RWPE1 (cell line): Measurements from ENCODE around the gene TMEM190.
A peak's percentile ranks its signal among the peaks of the same experiment; 100 is the strongest.

ENCODE experiments used
- CTCF ChIA-PET: fragments of 350-600 bp; sonication (Branson Sonifier 250); formaldehyde crosslinking; extraction: SDS; loops from one replicate; lab custom pipeline; 2021; lab: Yijun Ruan, JAX
- POLR2A ChIA-PET: fragments of 400-600 bp; formaldehyde crosslinking; extraction: SDS; loops from one replicate; lab custom pipeline; 2020; ENCODE audit warnings: antibody characterized with exemption; ENCODE audit not compliant: low non-redundant PET; lab: Yijun Ruan, JAX
- DNase-seq: peaks from one replicate; pipeline ENCODE4 v3.0.0; 2012; ENCODE audit warnings: low spot score
- H3K27ac ChIP-seq: fragments of 450-650 bp; 2 replicates; pipeline ENCODE4 v1.5.1; 2017
- TF ChIP-seq, protein P1 (sequence below): fragments of 450-650 bp; conservative IDR thresholded peaks from 2 replicates; pipeline ENCODE4 v1.5.1; 2017; ENCODE audit warnings: low read depth, mild to moderate bottlenecking

Gene TMEM190

DNA sequence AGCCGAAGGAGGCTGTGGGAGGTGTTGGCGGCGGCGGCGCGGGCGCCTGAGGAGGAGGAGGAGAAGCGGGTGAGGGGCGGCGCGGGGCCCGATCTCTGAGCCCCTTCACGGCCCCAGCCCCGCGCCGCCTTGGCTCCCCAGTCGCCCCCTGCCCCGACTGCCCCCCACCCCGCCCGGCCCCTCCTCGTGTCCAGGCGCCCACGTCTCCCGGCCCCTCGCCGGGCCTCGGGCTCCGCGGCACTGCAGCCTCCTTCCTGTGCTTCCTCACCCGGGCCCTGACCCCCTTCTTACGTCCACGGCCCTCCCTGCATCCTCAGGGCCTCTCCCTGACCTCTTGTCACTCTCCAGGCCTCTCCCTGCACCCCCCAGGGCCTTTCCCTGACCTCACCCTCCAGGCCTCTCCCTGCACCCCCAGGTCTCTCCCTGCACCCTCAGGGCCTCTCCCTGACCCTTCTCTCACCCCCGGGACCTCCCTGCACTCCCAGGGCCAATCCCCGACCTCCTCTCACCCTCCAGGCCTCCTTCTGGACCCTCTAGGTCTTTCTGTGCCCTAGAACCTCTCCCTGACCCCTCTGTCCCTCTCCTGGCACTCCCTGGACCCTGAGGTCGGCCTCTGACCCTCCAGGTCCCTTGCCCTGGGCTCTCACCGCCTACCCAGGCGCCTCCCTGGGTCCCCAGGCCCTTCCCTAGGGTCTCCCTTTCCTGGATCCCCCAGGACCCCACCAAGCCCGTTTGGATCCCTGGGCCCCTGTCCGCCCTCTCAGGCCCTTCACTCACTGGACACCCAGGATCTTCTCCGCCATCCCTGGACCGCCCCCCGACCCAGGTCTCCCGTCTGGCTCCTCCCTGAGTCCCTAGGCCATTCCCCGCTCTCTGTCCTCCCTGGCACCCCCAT lies 36.5 kb upstream of the TMEM190 start:
- TF ChIP-seq, protein P1, sequence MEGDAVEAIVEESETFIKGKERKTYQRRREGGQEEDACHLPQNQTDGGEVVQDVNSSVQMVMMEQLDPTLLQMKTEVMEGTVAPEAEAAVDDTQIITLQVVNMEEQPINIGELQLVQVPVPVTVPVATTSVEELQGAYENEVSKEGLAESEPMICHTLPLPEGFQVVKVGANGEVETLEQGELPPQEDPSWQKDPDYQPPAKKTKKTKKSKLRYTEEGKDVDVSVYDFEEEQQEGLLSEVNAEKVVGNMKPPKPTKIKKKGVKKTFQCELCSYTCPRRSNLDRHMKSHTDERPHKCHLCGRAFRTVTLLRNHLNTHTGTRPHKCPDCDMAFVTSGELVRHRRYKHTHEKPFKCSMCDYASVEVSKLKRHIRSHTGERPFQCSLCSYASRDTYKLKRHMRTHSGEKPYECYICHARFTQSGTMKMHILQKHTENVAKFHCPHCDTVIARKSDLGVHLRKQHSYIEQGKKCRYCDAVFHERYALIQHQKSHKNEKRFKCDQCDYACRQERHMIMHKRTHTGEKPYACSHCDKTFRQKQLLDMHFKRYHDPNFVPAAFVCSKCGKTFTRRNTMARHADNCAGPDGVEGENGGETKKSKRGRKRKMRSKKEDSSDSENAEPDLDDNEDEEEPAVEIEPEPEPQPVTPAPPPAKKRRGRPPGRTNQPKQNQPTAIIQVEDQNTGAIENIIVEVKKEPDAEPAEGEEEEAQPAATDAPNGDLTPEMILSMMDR = no peak
- ChIA-PET POLR2A (interaction anchor here (0.5 to 0.9 kb wide), 4 partner anchors 19 to 45 kb away, joined by 3 to 6 read pairs (median 4); partner anchors contain the start of gene TMEM238), CTCF (interaction anchor here (0.5 to 1.4 kb wide), 5 partner anchors 23 to 131 kb away, joined by 3 to 4 read pairs (median 3); partner anchors contain the start of genes PTPRH and TMEM238)
- DNase-seq = no peak
- peak overlapping the region; percentile 97 for H3K27ac ChIP-seq

DNA sequence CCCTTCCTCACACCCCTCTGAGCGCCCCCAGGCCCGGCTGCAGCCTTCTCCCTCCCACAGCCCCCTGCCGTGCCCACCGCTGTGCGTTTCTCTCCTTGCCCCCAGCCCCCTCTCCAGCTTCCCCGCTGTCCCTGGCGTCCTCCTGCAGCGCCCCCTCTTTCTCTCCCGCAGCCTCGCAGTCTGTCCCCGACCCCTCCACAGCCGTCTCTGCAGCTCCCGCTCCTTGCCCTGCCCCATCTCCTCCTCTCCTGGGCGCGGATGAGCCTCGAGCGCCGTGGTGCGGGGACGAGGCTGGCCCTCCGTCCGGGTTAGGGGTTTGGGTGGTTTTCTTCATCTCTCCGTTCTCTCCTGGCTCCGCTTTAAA lies 35.9 kb upstream of the TMEM190 start:
- H3K27ac ChIP-seq = peak overlapping the region; percentile 97
- ChIA-PET POLR2A (no interaction called here), CTCF (interaction anchor here (0.6 kb wide), 1 partner anchor 132 kb away, joined by 3 read pairs; the partner anchor contains the start of gene PTPRH)
- no peak for DNase-seq
- TF ChIP-seq, protein P1 = no peak

DNA sequence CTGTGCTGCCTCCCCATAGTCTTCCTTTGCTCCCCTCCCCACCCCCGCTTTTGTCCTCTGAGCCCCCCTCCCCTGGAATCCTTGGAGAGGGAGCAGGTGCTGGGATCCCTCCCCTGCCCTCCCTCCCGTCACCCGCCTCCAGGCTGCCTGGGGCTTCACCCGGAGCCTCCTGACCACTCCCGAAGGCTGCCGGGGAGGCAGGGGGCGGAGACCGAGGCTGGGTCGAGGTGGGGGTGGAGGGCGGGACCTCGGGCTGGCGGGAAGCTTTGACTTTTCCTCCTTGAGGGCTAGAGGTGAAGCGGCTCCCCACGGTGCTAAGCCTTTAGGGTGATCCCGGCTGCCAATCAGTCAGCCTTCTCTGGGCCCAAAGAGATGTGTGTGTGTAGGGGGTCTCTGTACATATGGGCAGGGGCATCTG lies 35.4 kb upstream of the TMEM190 start:
- POLR2A ChIA-PET = no interaction called here
- TF ChIP-seq, protein P1 = no peak
- H3K27ac ChIP-seq = peak overlapping the region; percentile 97
- DNase-seq = peak; percentile 84
- CTCF ChIA-PET = interaction anchor here (0.6 to 0.7 kb wide), 2 partner anchors 19 to 132 kb away, joined by 3 read pairs; partner anchors contain the start of gene PTPRH

DNA sequence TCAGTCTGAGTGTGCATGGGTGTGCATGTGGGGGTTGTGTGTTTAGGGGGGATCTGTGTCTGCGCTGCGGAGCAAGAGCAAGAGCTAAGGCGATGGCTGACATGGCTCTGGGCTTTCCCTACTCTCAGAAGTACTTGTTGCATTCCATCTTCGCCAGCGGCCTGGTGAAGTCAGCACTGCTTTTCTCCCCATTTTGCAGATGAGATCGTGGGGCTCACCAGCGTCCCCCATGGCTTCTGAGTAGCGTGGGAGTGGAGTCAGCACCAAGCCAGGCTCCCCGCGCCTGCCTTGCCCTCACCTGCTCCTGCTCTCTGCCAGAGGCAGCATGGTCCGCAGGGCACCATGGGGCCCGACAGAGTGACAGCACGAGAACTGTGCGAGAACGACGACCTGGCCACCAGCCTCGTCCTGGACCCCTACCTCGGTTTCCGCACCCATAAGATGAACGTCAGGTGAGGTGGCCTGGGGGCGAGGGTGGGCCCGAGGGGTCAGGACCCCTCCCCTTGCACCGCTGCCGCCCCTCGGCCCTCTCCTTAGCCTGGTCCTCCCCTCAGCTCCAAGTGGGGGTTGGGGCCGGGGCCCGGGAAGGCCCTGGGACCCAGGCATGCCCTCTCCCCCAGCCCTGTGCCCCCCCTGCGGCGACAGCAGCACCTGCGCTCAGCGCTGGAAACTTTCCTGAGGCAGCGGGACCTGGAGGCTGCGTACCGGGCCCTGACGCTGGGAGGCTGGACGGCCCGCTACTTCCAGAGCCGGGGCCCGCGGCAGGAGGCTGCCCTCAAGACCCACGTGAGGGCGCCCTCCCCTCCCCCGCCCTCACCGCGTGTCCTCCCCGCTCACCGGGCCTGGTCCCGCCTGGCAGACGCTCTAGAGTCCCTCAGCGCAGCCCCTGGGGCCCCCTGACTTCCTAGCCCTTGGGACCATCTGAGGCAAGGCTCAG lies 34.8 kb upstream of the TMEM190 start:
- POLR2A ChIA-PET = no interaction called here
- H3K27ac ChIP-seq = peak overlapping the region; percentile 97
- DNase-seq = no peak
- TF ChIP-seq, protein P1 = no peak
- CTCF ChIA-PET = interaction anchor here (0.7 kb wide), 1 partner anchor 19 kb away, joined by 3 read pairs; no protein-coding TSS in a partner anchor

DNA sequence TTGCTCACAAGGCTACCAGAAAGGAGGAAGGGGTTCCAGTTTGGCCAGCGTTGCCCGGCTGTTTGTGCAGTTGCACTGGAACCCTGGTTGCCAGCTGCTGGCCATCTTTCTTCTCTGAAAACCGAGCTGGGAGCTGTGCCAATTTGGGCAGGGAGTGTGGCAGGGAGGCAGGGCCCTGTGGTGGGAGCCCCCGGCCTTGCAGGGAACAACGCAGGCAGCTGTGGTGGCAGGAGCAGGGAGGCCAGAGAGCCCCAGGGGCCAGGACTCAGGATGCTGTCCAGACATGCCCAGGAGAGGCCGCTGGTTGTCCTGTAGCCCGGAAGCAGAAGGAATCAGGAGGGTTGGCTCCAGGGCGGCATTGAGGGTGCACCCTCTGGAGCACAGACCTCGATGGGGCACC lies 32.2 kb upstream of the TMEM190 start:
- peak overlapping the region; percentile 97 for H3K27ac ChIP-seq
- TF ChIP-seq, protein P1 = no peak
- ChIA-PET POLR2A (interaction anchor here (0.8 kb wide), 1 partner anchor 141 kb away, joined by 7 read pairs; the partner anchor contains the start of gene NAT14), CTCF (interaction anchor here (0.7 to 1.9 kb wide), 2 partner anchors 23 to 43 kb away, joined by 5 to 13 read pairs; no protein-coding TSS in a partner anchor)
- DNase-seq = no peak
